Adrenal gland (tissue), 5 donors: ENCODE measurements around the gene LRP1-AS.

Experiments
- CTCF ChIP-seq, 6 experiments: fragments of 450-650 bp in 4 of 6; fragments of 200-600 bp in 2 of 6; sonication (generic) in 1 of 6; IDR thresholded peaks; 1 replicate in 5 of 6; 2 replicates in 1 of 6; pipeline versions ENCODE4 v1.5.1 to v1.8.0; 2016 to 2021; ENCODE audit warnings: antibody characterized with exemption in 6 of 6, mild to moderate bottlenecking in 2 of 6, moderate library complexity in 1 of 6
- POLR2A ChIP-seq, 2 donors: fragments of 450-650 bp; IDR thresholded peaks; one replicate each; pipeline ENCODE4 v1.6.1; 2017; ENCODE audit warnings: antibody characterized with exemption in 2 of 2, mild to moderate bottlenecking in 2 of 2, moderate library complexity in 1 of 2
- donor health status: DM: no; HTN: no; CAD: no.

- TF ChIP-seq CTCF (IDR thresholded peaks at IDR 0.05) (no peak), POLR2A (IDR thresholded peaks at IDR 0.05) (no peak)
Observed at GRCh38 chr12:57133916-57134315, 13.5 kb downstream of the LRP1-AS start.
